Activated CD4-positive, alpha-beta T cell treated with anti-CD3 and anti-CD28 coated beads for 4 hours (primary cell): Measurements from ENCODE around the gene FRK.
A peak's percentile ranks its signal among the peaks of the same experiment; 100 is the strongest.
"Not testable (repeated sequence)": the region's sequence is repeated elsewhere in the genome, so short reads cannot be mapped to it uniquely, and the experiment has no call there.

Experiments
- DNase-seq, 2 donors: peaks; one replicate each; pipeline ENCODE4 v3.0.0-alpha.2; 2020

FRK gene

GRCh38 chr6:116060572-116061283 lies at the start of gene FRK:
FRK (minus strand) TSS chr6:116060891; CDS start chr6:116060311, 580 bp downstream.
- no peak for DNase-seq

- DNase-seq = no peak
These were observed 48.1 kb upstream of the FRK start for GRCh38 chr6:116108836-116109235.

- DNase-seq = no peak
These were observed 45.5 kb upstream of the FRK start for GRCh38 chr6:116106146-116106545.

GRCh38 chr6:116105247-116105646 lies 44.6 kb upstream of the FRK start:
- no peak for DNase-seq

- DNase-seq = no peak
These were observed 43.9 kb upstream of the FRK start for GRCh38 chr6:116104636-116105035.

- no peak for DNase-seq
These were observed 42.2 kb upstream of the FRK start for GRCh38 chr6:116102873-116103272.

GRCh38 chr6:116101790-116102189 lies 41.1 kb upstream of the FRK start:
- no peak for DNase-seq

GRCh38 chr6:116101302-116101718 lies 40.6 kb upstream of the FRK start:
- DNase-seq = peak in 1 of 2 donors; percentile 59

- peak; percentile 78 to 82 for DNase-seq
These were observed 40.0 kb upstream of the FRK start, which contains the start of gene NT5DC1 for GRCh38 chr6:116100419-116101301. NT5DC1 (plus strand) TSS chr6:116100853; CDS start chr6:116100931, 78 bp downstream.

- DNase-seq = no peak
These were observed 38.3 kb upstream of the FRK start for GRCh38 chr6:116099036-116099435.

GRCh38 chr6:116096979-116097816 lies 36.5 kb upstream of the FRK start:
- no peak for DNase-seq

GRCh38 chr6:116096048-116096759 lies 35.5 kb upstream of the FRK start:
- DNase-seq = not testable (repeated sequence)

GRCh38 chr6:116094041-116094440 lies 33.4 kb upstream of the FRK start:
- no peak for DNase-seq

- no peak for DNase-seq
These were observed 29.6 kb upstream of the FRK start for GRCh38 chr6:116090251-116090650.

GRCh38 chr6:116088946-116089345 lies 28.3 kb upstream of the FRK start:
- DNase-seq = no peak

- no peak for DNase-seq
These were observed 26.8 kb upstream of the FRK start for GRCh38 chr6:116087437-116088027.

GRCh38 chr6:116084284-116084683 lies 23.6 kb upstream of the FRK start:
- no peak for DNase-seq

- no peak for DNase-seq
These were observed 22.4 kb upstream of the FRK start for GRCh38 chr6:116083052-116083451.

GRCh38 chr6:116078945-116079344 lies 18.3 kb upstream of the FRK start:
- DNase-seq = no peak

GRCh38 chr6:116078522-116078921 lies 17.8 kb upstream of the FRK start:
- DNase-seq = no peak

GRCh38 chr6:116074732-116075390 lies 14.2 kb upstream of the FRK start:
- no peak for DNase-seq
